Non-pigmented ciliary epithelial cell (primary cell): ENCODE measurements around the gene ACOT2.
"Not testable (repeated sequence)": the region's sequence is repeated elsewhere in the genome, so short reads cannot be mapped to it uniquely, and the experiment has no call there.

Source experiments
- DNase-seq: peaks from one replicate; pipeline ENCODE4 v3.0.0-alpha.2; 2010; ENCODE audit warnings: low read depth

ACOT2 gene

DNA sequence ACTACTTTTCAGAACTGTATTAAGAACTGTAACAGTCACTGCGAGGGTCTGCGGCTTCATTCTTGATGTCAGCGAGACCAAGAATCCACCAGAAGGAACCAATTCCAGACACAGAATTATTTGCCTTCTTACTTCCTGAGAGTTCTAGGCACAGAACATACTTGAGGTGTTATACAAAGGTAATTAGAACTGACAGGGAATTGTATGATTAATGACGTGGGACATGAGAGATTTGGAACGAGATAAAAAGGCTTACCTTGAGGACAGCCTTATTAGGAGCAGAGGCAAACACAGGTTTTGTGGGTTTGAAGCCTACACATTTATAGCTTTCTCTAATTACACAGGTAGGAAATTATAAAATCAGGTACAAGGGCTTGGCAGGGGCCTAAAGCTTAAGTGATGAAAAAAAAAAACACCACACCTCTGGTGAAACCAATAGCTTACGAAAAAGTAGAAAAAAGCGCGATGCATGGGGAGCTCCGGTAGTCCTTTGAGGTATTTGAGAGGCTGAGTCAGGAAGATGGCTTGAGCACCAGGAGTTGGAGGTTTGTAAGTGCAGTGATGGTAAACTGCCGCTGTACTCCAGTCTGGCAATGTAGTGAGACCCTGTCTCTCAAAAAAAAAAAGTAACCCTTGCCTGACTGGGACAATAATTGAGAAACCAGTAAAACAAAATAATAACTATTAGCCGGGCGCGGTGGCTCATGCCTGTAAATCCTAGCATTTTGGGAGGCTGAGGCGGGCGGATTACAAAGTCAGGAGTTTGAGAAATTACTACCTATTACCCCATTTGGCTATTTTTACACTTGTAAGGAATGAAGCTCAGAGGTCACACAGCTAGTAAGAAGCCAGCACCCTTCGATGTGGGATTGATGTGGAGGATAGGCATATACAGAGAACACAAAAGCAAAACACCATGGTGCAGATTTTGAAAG lies 795 bp upstream of the ACOT2 start:
- DNase-seq, result no peak

GRCh38 chr14:73568886-73569184 lies 178 bp upstream of the ACOT2 start:
- DNase-seq, result not testable (repeated sequence)

GRCh38 chr14:73570913-73571312 lies 1.9 kb downstream of the ACOT2 start:
- not testable (repeated sequence) for DNase-seq

GRCh38 chr14:73573034-73573433 lies 4.0 kb downstream of the ACOT2 start:
- DNase-seq, result not testable (repeated sequence)

- not testable (repeated sequence) for DNase-seq
Measured at GRCh38 chr14:73573740-73574139, 4.7 kb downstream of the ACOT2 start.

- DNase-seq, result not testable (repeated sequence)
Measured at GRCh38 chr14:73574251-73574650, 5.2 kb downstream of the ACOT2 start.

GRCh38 chr14:73576391-73576790 lies 7.4 kb downstream of the ACOT2 start:
- no peak for DNase-seq

DNA sequence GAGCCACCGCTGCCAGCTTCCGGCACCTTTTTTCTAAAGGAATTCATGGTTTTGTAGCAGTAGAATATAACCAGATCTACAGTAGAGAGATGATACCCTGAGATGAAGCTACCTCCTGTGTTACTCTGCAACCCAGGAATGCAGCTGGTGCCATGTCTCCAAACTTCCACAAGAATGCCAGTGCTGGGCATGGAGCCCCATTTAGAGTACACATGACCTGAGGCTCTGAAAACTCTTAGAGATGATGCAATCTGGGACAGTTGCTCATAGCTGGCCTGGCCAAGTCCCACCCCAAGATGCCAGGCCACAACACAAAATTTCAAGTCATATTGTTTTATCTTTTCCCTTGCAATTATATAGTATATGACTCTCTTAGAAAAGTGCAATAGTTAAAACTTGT lies 8.2 kb downstream of the ACOT2 start:
- DNase-seq, result not testable (repeated sequence)

DNA sequence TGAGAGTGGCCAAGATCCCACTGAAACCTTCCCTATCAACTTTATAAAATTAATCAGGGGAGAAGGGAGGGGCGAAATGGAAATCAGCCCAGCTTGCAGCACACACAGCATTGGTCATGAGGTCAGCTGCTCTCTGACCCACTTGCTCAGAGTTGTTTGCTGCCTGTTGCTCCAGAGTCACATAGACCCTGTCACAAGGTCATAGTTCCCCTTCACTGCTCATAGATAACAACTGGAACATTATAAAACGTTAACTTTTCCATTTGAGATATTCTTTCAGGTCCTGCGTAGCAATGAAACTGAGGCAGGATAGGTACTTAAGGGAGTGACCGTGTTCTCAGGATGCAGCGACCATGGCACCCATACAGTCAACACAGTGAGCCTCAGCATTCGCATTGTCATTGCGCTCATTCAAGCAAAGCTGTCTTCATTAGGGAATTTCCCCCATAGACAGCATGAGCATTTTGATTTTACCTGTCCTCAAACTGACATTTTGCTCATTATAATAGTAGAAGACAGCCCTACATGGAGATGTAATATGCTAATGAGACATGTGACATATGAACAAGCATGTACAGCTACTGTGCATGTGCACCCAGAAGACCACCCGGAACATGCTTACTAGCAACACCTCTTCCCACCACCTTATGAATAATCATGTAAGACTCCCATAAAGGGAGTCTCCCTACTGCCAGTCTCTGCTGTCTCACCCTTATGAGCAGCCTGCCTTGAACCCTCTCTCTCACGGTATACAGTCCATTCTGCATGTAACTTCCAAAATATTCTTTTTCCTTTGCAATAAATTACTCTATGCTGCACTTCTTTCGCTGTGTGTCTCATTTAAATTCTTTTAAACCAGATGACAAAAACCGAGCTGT lies 13.3 kb downstream of the ACOT2 start:
- DNase-seq, result not testable (repeated sequence)

DNA sequence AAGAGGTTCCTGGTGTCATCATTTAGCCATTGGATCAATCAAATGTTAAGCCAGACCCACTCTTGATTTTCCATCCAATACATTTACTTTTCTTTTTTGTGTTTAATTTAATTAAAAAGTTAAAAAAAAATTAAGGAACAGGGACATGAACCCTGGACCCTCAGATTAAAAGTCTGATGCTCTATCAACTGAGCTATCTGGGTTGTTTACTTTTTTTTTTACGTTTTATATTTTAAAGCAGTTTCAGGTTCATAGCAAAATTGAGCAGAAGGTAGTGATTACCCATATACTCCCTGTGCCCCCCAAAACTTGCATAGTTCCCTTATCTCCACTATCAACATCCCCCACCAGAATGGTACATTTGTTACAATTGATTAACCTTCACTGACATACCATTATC lies 19.7 kb downstream of the ACOT2 start:
- no peak for DNase-seq

DNA sequence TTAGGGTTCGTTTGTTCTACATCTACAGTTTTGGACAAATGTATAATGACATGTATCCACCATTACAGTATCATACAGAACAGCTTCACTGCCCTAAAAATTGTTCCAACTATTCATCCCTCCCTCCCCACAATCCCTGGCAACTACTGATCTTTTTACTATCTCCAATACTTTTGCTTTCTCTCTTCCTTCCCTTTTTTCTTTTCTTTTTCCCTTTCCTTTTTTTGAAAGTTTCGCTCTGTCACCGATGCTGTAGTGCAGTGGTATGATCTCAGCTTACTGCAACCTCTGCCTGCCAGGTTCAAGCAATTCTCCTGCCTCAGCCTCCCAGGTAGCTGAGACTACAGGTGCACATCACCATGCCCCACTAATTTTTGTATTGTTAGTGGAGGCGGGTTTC lies 20.1 kb downstream of the ACOT2 start:
- no peak for DNase-seq

GRCh38 chr14:73590673-73591004 lies 21.6 kb downstream of the ACOT2 start:
- DNase-seq, result not testable (repeated sequence)

DNA sequence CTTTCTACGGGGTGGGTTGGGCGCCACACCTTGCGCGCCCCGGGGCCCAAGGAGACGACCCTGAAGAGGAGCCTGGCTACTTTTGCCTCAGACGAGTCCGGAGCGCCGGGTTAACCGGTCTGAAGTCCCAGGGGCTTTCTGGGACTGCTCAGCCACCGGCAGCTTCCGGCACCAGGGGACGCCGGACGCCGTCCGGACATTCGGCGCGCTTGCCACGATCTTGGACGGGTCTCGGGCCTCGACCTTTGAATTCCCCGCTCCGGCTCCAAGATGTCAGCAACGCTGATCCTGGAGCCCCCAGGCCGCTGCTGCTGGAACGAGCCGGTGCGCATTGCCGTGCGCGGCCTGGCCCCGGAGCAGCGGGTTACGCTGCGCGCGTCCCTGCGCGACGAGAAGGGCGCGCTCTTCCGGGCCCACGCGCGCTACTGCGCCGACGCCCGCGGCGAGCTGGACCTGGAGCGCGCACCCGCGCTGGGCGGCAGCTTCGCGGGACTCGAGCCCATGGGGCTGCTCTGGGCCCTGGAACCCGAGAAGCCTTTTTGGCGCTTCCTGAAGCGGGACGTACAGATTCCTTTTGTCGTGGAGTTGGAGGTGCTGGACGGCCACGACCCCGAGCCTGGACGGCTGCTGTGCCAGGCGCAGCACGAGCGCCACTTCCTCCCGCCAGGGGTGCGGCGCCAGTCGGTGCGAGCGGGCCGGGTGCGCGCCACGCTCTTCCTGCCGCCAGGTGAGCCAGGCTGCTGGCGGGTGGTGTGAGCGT lies 22.9 kb downstream of the ACOT2 start, which contains the start of gene ACOT4:
Gene ACOT4 (plus strand): TSS at position 184 of the 760 bp plus-strand sequence. CDS start 87 bp downstream, at position 271.
- no peak for DNase-seq

GRCh38 chr14:73594491-73594890 lies 25.5 kb downstream of the ACOT2 start:
- DNase-seq, result no peak

DNA sequence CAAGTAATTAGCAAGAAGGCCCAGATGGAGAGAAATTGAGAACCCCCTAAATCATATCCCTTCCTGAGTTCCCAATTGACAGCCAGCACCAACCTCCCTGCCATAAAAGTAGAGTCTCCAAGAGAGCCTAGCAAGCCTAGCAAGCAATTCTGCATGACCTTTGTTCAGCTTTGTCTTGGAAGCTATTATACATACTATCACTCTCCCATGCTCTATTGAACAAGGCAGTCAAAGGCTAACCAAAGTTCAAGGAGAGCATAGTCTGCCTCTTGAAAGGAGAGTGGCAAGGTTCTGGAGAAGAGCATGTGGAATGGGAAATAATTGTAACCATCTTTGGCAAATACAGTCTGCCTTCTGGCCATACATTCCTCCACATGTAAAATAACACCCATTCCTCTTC lies 30.5 kb downstream of the ACOT2 start:
- DNase-seq, result no peak

GRCh38 chr14:73602994-73603393 lies 34.0 kb downstream of the ACOT2 start:
- DNase-seq, result no peak

GRCh38 chr14:73606271-73606670 lies 37.3 kb downstream of the ACOT2 start:
- no peak for DNase-seq

DNA sequence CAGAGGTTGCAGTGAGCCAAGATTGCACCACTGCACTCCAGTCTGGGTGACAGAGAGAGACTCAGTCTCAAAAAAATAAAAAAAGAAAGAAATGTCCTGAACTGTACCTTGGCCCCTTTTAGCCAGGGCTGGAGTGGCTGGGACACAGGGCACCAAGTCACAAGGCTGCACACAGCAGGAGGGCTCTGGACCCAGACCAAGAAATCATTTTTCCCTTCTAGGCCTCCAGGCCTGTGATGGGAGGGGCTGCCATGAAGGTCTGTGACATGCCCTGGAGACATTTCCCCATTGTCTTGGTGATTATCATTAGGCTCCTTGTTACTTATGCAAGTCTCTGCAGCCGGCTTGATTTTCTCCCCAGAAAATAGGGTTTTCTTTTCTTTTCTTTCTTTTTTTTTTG lies 38.2 kb downstream of the ACOT2 start:
- DNase-seq, result no peak

DNA sequence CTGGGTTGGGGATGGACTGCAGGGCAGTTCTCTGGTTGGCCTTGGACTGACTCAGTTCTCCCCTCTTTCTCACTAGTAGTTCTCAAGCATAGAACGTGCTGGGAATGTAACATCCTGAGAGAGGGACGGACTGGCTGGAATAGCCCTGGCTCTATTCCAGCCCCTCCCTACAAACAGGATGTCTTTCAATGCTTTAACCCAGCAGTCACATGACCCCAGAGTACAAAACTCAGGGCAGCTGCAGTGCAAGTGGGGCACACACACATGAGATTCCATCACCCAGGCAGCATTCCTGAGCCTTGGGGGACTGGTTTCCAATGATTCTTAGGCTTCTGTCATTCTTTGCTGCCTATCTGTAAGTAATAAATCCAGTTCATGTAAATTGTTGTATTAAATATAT lies 41.7 kb downstream of the ACOT2 start:
- no peak for DNase-seq

GRCh38 chr14:73612339-73613045 lies 43.5 kb downstream of the ACOT2 start, which contains the start of gene ACOT6:
Gene ACOT6, plus strand, starts transcription at chr14:73612517. Its CDS starts 55 bp downstream, at chr14:73612572.
- no peak for DNase-seq

DNA sequence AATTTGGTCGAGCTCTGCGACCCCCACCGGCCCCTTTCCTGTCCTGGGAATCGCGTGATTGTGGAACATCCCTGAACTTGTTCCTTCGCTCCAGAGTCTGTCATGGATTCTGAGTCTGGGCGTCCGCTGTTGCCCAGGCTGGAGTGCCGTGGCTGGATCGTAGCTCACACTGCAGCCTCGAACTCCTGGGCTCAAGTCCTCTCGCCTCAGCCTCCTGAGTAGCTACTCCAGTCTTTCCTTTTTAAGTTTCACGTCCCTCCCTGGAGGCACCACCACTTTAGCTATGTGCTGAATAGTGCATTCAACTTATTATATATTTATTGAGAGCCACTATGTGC lies 44.0 kb downstream of the ACOT2 start:
- DNase-seq, result no peak
